Measurements from ENCODE around the gene RIMS4.
"Not testable (repeated sequence)": the region's sequence is repeated elsewhere in the genome, so short reads cannot be mapped to it uniquely, and the experiment has no call there.

Gene RIMS4

GRCh38 chr20:44765701-44766347 lies 44.5 kb downstream of the RIMS4 start:
- no peaks in the 10 kb centered on the region for H3K27me3 ChIP-seq (ENCODE audit: insufficient read depth, low read length)
- no peaks in the 10 kb centered on the region for H3F3A ChIP-seq (ENCODE audit: insufficient read depth, low read length)
- H3K4me2 ChIP-seq (ENCODE audit: low read length) = no peak overlapping the region
- H2AFZ ChIP-seq (ENCODE audit: low read length) = no peak overlapping the region
- H3K9me2 ChIP-seq (ENCODE audit: low read depth, low read length) = no peaks in the 10 kb centered on the region
- H3K79me2 ChIP-seq (ENCODE audit: insufficient read depth, low read length) = no peaks in the 10 kb centered on the region
- peaks cover 26% of the 10 kb centered on the region for H3K4me1 ChIP-seq (ENCODE audit: insufficient read depth, low read length, severe bottlenecking)
- TF ChIP-seq EZH2 (IDR thresholded peaks at IDR 0.05; ENCODE audit: borderline replicate concordance, low read length) (no peak), CTCF (IDR thresholded peaks at IDR 0.05; ENCODE audit: low read length) (no peak)
- no peaks in the 10 kb centered on the region for H3K9me3 ChIP-seq (ENCODE audit: low read length)
- H3K36me3 ChIP-seq (ENCODE audit: insufficient read depth, low read length) = no peaks in the 10 kb centered on the region
- H3K4me3 ChIP-seq (ENCODE audit: low read depth, low read length, poor library complexity, severe bottlenecking) = no peak overlapping the region
- H3K9ac ChIP-seq (ENCODE audit: low read length) = no peak overlapping the region
- H4K20me1 ChIP-seq (ENCODE audit: insufficient read depth, low read length) = no peaks in the 10 kb centered on the region
- no peak overlapping the region for H3K27ac ChIP-seq (ENCODE audit: low read depth, low read length, poor library complexity, severe bottlenecking)

- no peaks in the 10 kb centered on the region for H3K27me3 ChIP-seq (ENCODE audit: insufficient read depth, low read length)
- no peaks in the 10 kb centered on the region for H3F3A ChIP-seq (ENCODE audit: insufficient read depth, low read length)
- H3K9me2 ChIP-seq (ENCODE audit: low read depth, low read length) = no peaks in the 10 kb centered on the region
- no peaks in the 10 kb centered on the region for H3K36me3 ChIP-seq (ENCODE audit: insufficient read depth, low read length)
- no peak overlapping the region for H3K9ac ChIP-seq (ENCODE audit: low read length)
- H3K4me2 ChIP-seq (ENCODE audit: low read length) = no peak overlapping the region
- H2AFZ ChIP-seq (ENCODE audit: low read length) = no peak overlapping the region
- H3K27ac ChIP-seq (ENCODE audit: low read depth, low read length, poor library complexity, severe bottlenecking) = no peak overlapping the region
- no peaks in the 10 kb centered on the region for H3K9me3 ChIP-seq (ENCODE audit: low read length)
- H4K20me1 ChIP-seq (ENCODE audit: insufficient read depth, low read length) = no peaks in the 10 kb centered on the region
- TF ChIP-seq CTCF (IDR thresholded peaks at IDR 0.05; ENCODE audit: low read length) (no peak), EZH2 (IDR thresholded peaks at IDR 0.05; ENCODE audit: borderline replicate concordance, low read length) (no peak)
- no peaks in the 10 kb centered on the region for H3K79me2 ChIP-seq (ENCODE audit: insufficient read depth, low read length)
- peaks cover 19% of the 10 kb centered on the region for H3K4me1 ChIP-seq (ENCODE audit: insufficient read depth, low read length, severe bottlenecking)
- H3K4me3 ChIP-seq (ENCODE audit: low read depth, low read length, poor library complexity, severe bottlenecking) = no peak overlapping the region
Measured at GRCh38 chr20:44765091-44765490, 45.3 kb downstream of the RIMS4 start.

GRCh38 chr20:44763798-44764197 lies 46.5 kb downstream of the RIMS4 start:
- not testable (repeated sequence) for H3K36me3 ChIP-seq (ENCODE audit: insufficient read depth, low read length); H3K27me3 ChIP-seq (ENCODE audit: insufficient read depth, low read length); H3F3A ChIP-seq (ENCODE audit: insufficient read depth, low read length); H3K4me2 ChIP-seq (ENCODE audit: low read length); H3K9ac ChIP-seq (ENCODE audit: low read length); H3K27ac ChIP-seq (ENCODE audit: low read depth, low read length, poor library complexity, severe bottlenecking); H2AFZ ChIP-seq (ENCODE audit: low read length); H3K4me3 ChIP-seq (ENCODE audit: low read depth, low read length, poor library complexity, severe bottlenecking); H3K9me3 ChIP-seq (ENCODE audit: low read length); H3K79me2 ChIP-seq (ENCODE audit: insufficient read depth, low read length); H3K4me1 ChIP-seq (ENCODE audit: insufficient read depth, low read length, severe bottlenecking); H3K9me2 ChIP-seq (ENCODE audit: low read depth, low read length); H4K20me1 ChIP-seq (ENCODE audit: insufficient read depth, low read length)

GRCh38 chr20:44762466-44763140 lies 47.7 kb downstream of the RIMS4 start:
- H3K9me2 ChIP-seq (ENCODE audit: low read depth, low read length) = no peaks in the 10 kb centered on the region
- H3K27ac ChIP-seq (ENCODE audit: low read depth, low read length, poor library complexity, severe bottlenecking) = no peak overlapping the region
- H4K20me1 ChIP-seq (ENCODE audit: insufficient read depth, low read length) = no peaks in the 10 kb centered on the region
- 0 out of 2 replicates have a peak, but pooled peaks cover 5% of the 10 kb centered on the region for H3K27me3 ChIP-seq (ENCODE audit: insufficient read depth, low read length)
- no peaks in the 10 kb centered on the region for H3K9me3 ChIP-seq (ENCODE audit: low read length)
- no peak overlapping the region for H2AFZ ChIP-seq (ENCODE audit: low read length)
- H3K79me2 ChIP-seq (ENCODE audit: insufficient read depth, low read length) = no peaks in the 10 kb centered on the region
- no peaks in the 10 kb centered on the region for H3K36me3 ChIP-seq (ENCODE audit: insufficient read depth, low read length)
- H3K4me3 ChIP-seq (ENCODE audit: low read depth, low read length, poor library complexity, severe bottlenecking) = no peak overlapping the region
- H3F3A ChIP-seq (ENCODE audit: insufficient read depth, low read length) = no peaks in the 10 kb centered on the region
- no peaks in the 10 kb centered on the region for H3K4me1 ChIP-seq (ENCODE audit: insufficient read depth, low read length, severe bottlenecking)
- H3K9ac ChIP-seq (ENCODE audit: low read length) = no peak overlapping the region
- H3K4me2 ChIP-seq (ENCODE audit: low read length) = no peak overlapping the region
- TF ChIP-seq EZH2 (IDR thresholded peaks at IDR 0.05; ENCODE audit: borderline replicate concordance, low read length) (no peak), CTCF (IDR thresholded peaks at IDR 0.05; ENCODE audit: low read length) (no peak)

All from OCI-LY1 (cell line).